CD4-positive, CD25-positive, alpha-beta regulatory T cell (primary cell): ENCODE results near the gene EFCAB8. TPM values are rescaled to one million over a fixed set of nuclear protein-coding genes. Genes with fewer than 3 reads are reported as not detected.

Source experiments
- ATAC-seq, 2 donors: fragments of 150-1000 bp; cut with Tn5 transposase; one replicate each; pipeline ENCODE4 v1.10.0; 2021; ENCODE audit warnings: low read depth in 2 of 2, moderate number of reproducible peaks in 2 of 2, moderate library complexity in 1 of 2
- DNase-seq, 3 donors: peaks; one replicate each; pipeline versions ENCODE4 v3.0.0 to v3.0.0-alpha.2; 2012 to 2022; ENCODE audit warnings: mixed read lengths in 1 of 3
- H3K27ac ChIP-seq: one replicate; pipeline ENCODE4 v1.7.0; 2013; ENCODE audit warnings: mild to moderate bottlenecking, low read length; ENCODE audit not compliant: insufficient read depth, poor library complexity, severe bottlenecking
- H3K27me3 ChIP-seq: one replicate; pipeline ENCODE4 v1.7.0; 2013; ENCODE audit warnings: low read length; ENCODE audit not compliant: control insufficient read depth, insufficient read depth
- H3K36me3 ChIP-seq: one replicate; pipeline ENCODE4 v1.7.0; 2013; ENCODE audit warnings: mild to moderate bottlenecking, low read length, moderate library complexity; ENCODE audit not compliant: control insufficient read depth, insufficient read depth
- H3K4me1 ChIP-seq: 2 replicates; pipeline ENCODE4 v1.7.0; 2013; ENCODE audit warnings: mild to moderate bottlenecking, low read length; ENCODE audit not compliant: insufficient read depth, control insufficient read depth, poor library complexity, severe bottlenecking
- H3K4me3 ChIP-seq: one replicate; pipeline ENCODE4 v1.7.0; 2013; ENCODE audit warnings: low read depth, mild to moderate bottlenecking, low read length, moderate library complexity
- H3K9me3 ChIP-seq, 2 experiments: 1 replicate in 1 of 2; 2 replicates in 1 of 2; pipeline ENCODE4 v1.7.0; 2013; ENCODE audit warnings: low read length in 2 of 2, mild to moderate bottlenecking in 1 of 2, moderate library complexity in 1 of 2; ENCODE audit not compliant: control insufficient read depth in 2 of 2
- H3K27ac Mint-ChIP-seq, 3 donors: one replicate each; pipeline ENCODE4 v1.8.0; 2020 to 2022; ENCODE audit warnings: mild to moderate bottlenecking in 3 of 3, mixed read lengths in 3 of 3, moderate library complexity in 2 of 3
- H3K27me3 Mint-ChIP-seq: one replicate; pipeline ENCODE4 v1.8.0; 2022; ENCODE audit warnings: mild to moderate bottlenecking, mixed read lengths
- H3K36me3 Mint-ChIP-seq: one replicate; pipeline ENCODE4 v1.8.0; 2020; ENCODE audit warnings: mixed read lengths
- H3K4me1 Mint-ChIP-seq, 4 donors: one replicate each; pipeline ENCODE4 v1.8.0; 2020 to 2022; ENCODE audit warnings: mixed read lengths in 4 of 4, mild to moderate bottlenecking in 1 of 4
- H3K4me3 Mint-ChIP-seq, 4 donors: one replicate each; pipeline ENCODE4 v1.8.0; 2020 to 2022; ENCODE audit warnings: mild to moderate bottlenecking in 4 of 4, mixed read lengths in 4 of 4, moderate library complexity in 3 of 4
- H3K9me3 Mint-ChIP-seq, 7 donors: one replicate each; pipeline ENCODE4 v1.8.0; 2020 to 2022; ENCODE audit warnings: mixed read lengths in 7 of 7, mild to moderate bottlenecking in 3 of 7, moderate library complexity in 2 of 7
- polyA plus RNA-seq, 4 donors: library from polyadenylated mRNA; unstranded; fragments of 300-500 nt; fragmentation: Illumina TruSeq; gene quantifications; one replicate each; pipeline ENCODE4 v1.2.3, GENCODE V29; 2021
- total RNA-seq: library from RNA; stranded (reverse); gene quantifications from one replicate; pipeline ENCODE4 v1.2.3, GENCODE V29; 2022

The EFCAB8 gene
- total and polyA plus RNA-seq, 5 donors from 2014 or later, result 1.2 TPM; not detected in 4

DNA sequence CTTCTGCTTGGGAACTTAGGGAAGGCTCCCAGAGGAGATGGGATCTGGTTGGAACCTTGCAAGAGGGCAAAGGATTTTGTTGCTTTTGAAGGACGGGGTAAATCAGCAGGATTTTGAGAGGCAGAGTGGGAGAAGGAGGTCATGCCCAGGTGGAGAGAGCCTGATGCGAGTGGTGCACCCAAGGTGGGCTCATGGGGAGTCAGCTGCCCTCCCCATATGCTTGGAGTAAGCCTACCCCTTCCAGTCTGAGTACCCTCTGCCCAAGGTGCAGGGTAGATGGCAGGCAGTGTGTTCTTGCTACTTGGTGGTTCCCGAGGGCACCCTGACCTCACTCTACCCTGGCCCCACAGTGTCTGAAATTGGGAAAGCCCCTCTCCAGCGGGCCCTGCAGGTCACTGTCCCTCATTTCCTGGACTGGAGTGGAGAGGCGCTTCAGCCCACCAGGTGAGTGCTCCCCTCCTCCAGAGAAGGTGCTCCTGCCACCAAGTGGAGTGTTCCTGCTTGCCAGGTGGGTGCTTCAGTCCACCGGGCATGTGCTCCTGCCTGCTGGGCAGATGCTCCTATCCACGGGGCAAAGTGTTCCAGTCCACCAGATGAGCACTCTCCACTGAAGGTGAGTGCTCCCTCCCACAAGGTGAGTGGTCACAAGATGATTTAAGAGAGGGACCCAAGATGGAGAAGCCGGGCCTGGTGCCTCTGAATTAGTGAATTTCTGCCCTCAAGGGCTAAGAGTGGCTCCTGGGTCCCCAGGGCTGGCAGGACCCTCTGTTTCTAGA, 152.1 kb downstream of the EFCAB8 start:
- H3K27me3 Mint-ChIP-seq, result peaks cover 4% of the 10 kb centered on the region
- ATAC-seq (no peak), DNase-seq (no peak)
- peaks cover 0 to 4% (median under 1%) of the 10 kb centered on the region in 4 donors for H3K4me1 Mint-ChIP-seq
- no peaks in the 10 kb centered on the region for H3K9me3 ChIP-seq
- no peaks in the 10 kb centered on the region for H3K27me3 ChIP-seq
- no peak overlapping the region for H3K27ac ChIP-seq
- no peaks in the 10 kb centered on the region for H3K9me3 Mint-ChIP-seq
- H3K36me3 Mint-ChIP-seq, result no peaks in the 10 kb centered on the region
- no peak overlapping the region for H3K4me3 Mint-ChIP-seq
- H3K36me3 ChIP-seq, result no peaks in the 10 kb centered on the region
- H3K4me3 ChIP-seq, result no peak overlapping the region
- H3K27ac Mint-ChIP-seq, result no peak overlapping the region
- no peaks in the 10 kb centered on the region for H3K4me1 ChIP-seq

Other genes starting within 250 kb of the EFCAB8 start
- gene C20orf203, start 185.0 kb upstream of the EFCAB8 start, total RNA-seq, result 0.30 TPM
- gene C20orf203, start 185.0 kb upstream of the EFCAB8 start, polyA plus RNA-seq, result under 1 TPM in 2 of 4 donors, not detected in 2; 0.05 to 0.09 TPM
- 52.3 TPM for gene COMMD7, start 115.5 kb upstream of the EFCAB8 start, total RNA-seq
- gene COMMD7, start 115.5 kb upstream of the EFCAB8 start, polyA plus RNA-seq, result 100 to 1,000 TPM; 120 to 157 (median 140) TPM
- 0.47 TPM for gene DNMT3B, start 96.5 kb upstream of the EFCAB8 start, total RNA-seq
- under 1 TPM in 1 of 4 donors, not detected in 3; 0.14 TPM for gene DNMT3B, start 96.5 kb upstream of the EFCAB8 start, polyA plus RNA-seq
- gene MAPRE1, start 39.0 kb upstream of the EFCAB8 start, total RNA-seq, result 114 TPM
- 10 to 100 TPM; 81.3 to 99.4 (median 92.6) TPM for gene MAPRE1, start 39.0 kb upstream of the EFCAB8 start, polyA plus RNA-seq
- not detected for gene SUN5, start 145.5 kb downstream of the EFCAB8 start, total RNA-seq
- gene SUN5, start 145.5 kb downstream of the EFCAB8 start, polyA plus RNA-seq, result not detected
- gene BPIFB2, start 148.8 kb downstream of the EFCAB8 start, total RNA-seq, result not detected
- gene BPIFB2, start 148.8 kb downstream of the EFCAB8 start, polyA plus RNA-seq, result not detected
- gene BPIFB6, start 172.7 kb downstream of the EFCAB8 start, total RNA-seq, result not detected
- gene BPIFB6, start 172.7 kb downstream of the EFCAB8 start, polyA plus RNA-seq, result not detected
- gene BPIFB3, start 195.0 kb downstream of the EFCAB8 start, total RNA-seq, result not detected
- not detected for gene BPIFB3, start 195.0 kb downstream of the EFCAB8 start, polyA plus RNA-seq
- gene BPIFB4, start 220.7 kb downstream of the EFCAB8 start, total RNA-seq, result not detected
- gene BPIFB4, start 220.7 kb downstream of the EFCAB8 start, polyA plus RNA-seq, result not detected